A549 (cell line): ENCODE data around the gene ST8SIA2. TPM values are rescaled to one million over a fixed set of nuclear protein-coding genes. Genes with fewer than 3 reads are reported as not detected.

Experiments
- ATAC-seq, 2 experiments: fragments of 200-7000 bp in 1 of 2; fragments of >200 bp in 1 of 2; cut with Nextera tagmentation in 1 of 2; cut with Tn5 transposase in 1 of 2; 3 replicates each; pipeline versions ENCODE4 v1.8.0 to v1.9.1; 2018 to 2020; ENCODE audit warnings: mild to moderate bottlenecking in 1 of 2, moderate library complexity in 1 of 2
- CTCF ChIA-PET: fragments of 300-600 bp; sonication (Branson Sonifier 250); formaldehyde crosslinking; extraction: SDS; loops from one replicate; lab custom pipeline; 2021; ENCODE audit warnings: antibody characterized with exemption, inconsistent platforms; lab: Yijun Ruan, JAX
- POLR2A ChIA-PET: fragments of 350-600 bp; formaldehyde crosslinking; extraction: SDS; loops from one replicate; lab custom pipeline; 2021; ENCODE audit warnings: antibody characterized with exemption, inconsistent platforms; lab: Yijun Ruan, JAX
- DNase-seq, 2 experiments: peaks; one replicate each; pipeline versions ENCODE4 v3.0.0 to v3.0.0-alpha.2; 2011 to 2016; ENCODE audit warnings: low read depth in 1 of 2, low spot score in 1 of 2
- FAIRE-seq: peaks from 2 replicates; lab custom pipeline; 2011; peaks lifted over from hg19 to GRCh38; lab: Jason Lieb, UNC
- H3K27ac ChIP-seq, 2 experiments: fragments of >200 bp; sonication (Bioruptor Twin); formaldehyde crosslinking; 3 replicates each; pipeline ENCODE4 v1.5.1; 2016 to 2017
- H3K4me1 ChIP-seq: fragments of >200 bp; sonication (Bioruptor Twin); formaldehyde crosslinking; 3 replicates; pipeline ENCODE4 v1.6.1; 2016
- H3K4me2 ChIP-seq: fragments of >200 bp; sonication (Bioruptor Twin); formaldehyde crosslinking; 3 replicates; pipeline ENCODE4 v1.6.1; 2016
- H3K4me3 ChIP-seq: fragments of >200 bp; sonication (Bioruptor Twin); formaldehyde crosslinking; 3 replicates; pipeline ENCODE4 v1.5.1; 2016
- H3K9me3 ChIP-seq: fragments of >200 bp; sonication (Bioruptor Twin); formaldehyde crosslinking; 3 replicates; pipeline ENCODE4 v1.6.1; 2016
- CBX2 ChIP-seq: fragments of 200-600 bp; sonication (generic); IDR thresholded peaks from 2 replicates; pipeline ENCODE4 v1.6.1; 2016; ENCODE audit warnings: low read depth, mild to moderate bottlenecking, borderline replicate concordance
- CBX8 ChIP-seq: fragments of 200-600 bp; sonication (generic); IDR thresholded peaks from 2 replicates; pipeline ENCODE4 v1.6.1; 2016
- CEBPB ChIP-seq, 2 experiments: fragments of >200 bp in 1 of 2; sonication (Bioruptor Twin) in 1 of 2; formaldehyde crosslinking in 1 of 2; IDR thresholded peaks; 2 replicates each; pipeline ENCODE4 v1.6.1; 2012 to 2016
- CHD2 ChIP-seq: fragments of 150-350 bp; IDR thresholded peaks from 2 replicates; pipeline ENCODE4 v1.6.1; 2014; ENCODE audit warnings: low read length; ENCODE audit not compliant: partially characterized antibody
- EHF ChIP-seq: fragments of 250-450 bp; sonication (Bioruptor Pico); IDR thresholded peaks from 2 replicates; pipeline ENCODE4 v1.5.0; 2020; ENCODE audit warnings: mild to moderate bottlenecking
- EP300 ChIP-seq, 2 experiments: fragments of >200 bp; sonication (Bioruptor Twin); formaldehyde crosslinking; IDR thresholded peaks; 2 replicates in 1 of 2; 3 replicates in 1 of 2; pipeline ENCODE4 v1.6.1; 2016 to 2017
- HOXA7 ChIP-seq: fragments of 250-450 bp; sonication (Bioruptor Pico); IDR thresholded peaks from 2 replicates; pipeline ENCODE4 v1.5.0; 2020; ENCODE audit warnings: mild to moderate bottlenecking, moderate library complexity
- HOXB13 ChIP-seq: fragments of 250-450 bp; sonication (Bioruptor Pico); IDR thresholded peaks from 2 replicates; pipeline ENCODE4 v1.5.0; 2020; ENCODE audit warnings: low read depth, mild to moderate bottlenecking, moderate library complexity
- HOXB5 ChIP-seq: fragments of 250-450 bp; sonication (Bioruptor Pico); IDR thresholded peaks from 2 replicates; pipeline ENCODE4 v1.5.0; 2020; ENCODE audit warnings: mild to moderate bottlenecking, moderate library complexity
- JUN ChIP-seq, 2 experiments: fragments of >200 bp; sonication (Bioruptor Twin); formaldehyde crosslinking; IDR thresholded peaks; 2 replicates in 1 of 2; 3 replicates in 1 of 2; pipeline ENCODE4 v1.6.1; 2016 to 2017
- KDM1A ChIP-seq: fragments of 200-600 bp; sonication (generic); IDR thresholded peaks from 2 replicates; pipeline ENCODE4 v1.6.1; 2016; ENCODE audit warnings: low read depth, mild to moderate bottlenecking
- KDM5A ChIP-seq: fragments of 200-600 bp; sonication (generic); IDR thresholded peaks from 2 replicates; pipeline ENCODE4 v1.6.1; 2016; ENCODE audit warnings: antibody characterized with exemption, mild to moderate bottlenecking
- MAFK ChIP-seq: fragments of 450-650 bp; IDR thresholded peaks from 2 replicates; pipeline ENCODE4 v1.6.1; 2014; ENCODE audit not compliant: partially characterized antibody
- MAZ ChIP-seq: fragments of 150-350 bp; IDR thresholded peaks from 2 replicates; pipeline ENCODE4 v1.6.1; 2014; ENCODE audit warnings: antibody characterized with exemption, low read depth, low read length, borderline replicate concordance
- PHF8 ChIP-seq: fragments of 200-600 bp; sonication (generic); IDR thresholded peaks from 2 replicates; pipeline ENCODE4 v1.6.1; 2016; ENCODE audit warnings: low read depth, mild to moderate bottlenecking, antibody characterized with exemption, moderate library complexity, borderline replicate concordance
- RARB ChIP-seq: fragments of 250-450 bp; sonication (Bioruptor Pico); IDR thresholded peaks from 2 replicates; pipeline ENCODE4 v1.8.0; 2021; ENCODE audit warnings: mild to moderate bottlenecking, moderate library complexity
- RCOR1 ChIP-seq: fragments of 150-350 bp; IDR thresholded peaks from 2 replicates; pipeline ENCODE4 v1.6.1; 2014; ENCODE audit warnings: antibody characterized with exemption, low read length, low read depth
- REST ChIP-seq: fragments of 200-600 bp; sonication (generic); IDR thresholded peaks from 2 replicates; pipeline ENCODE4 v1.6.1; 2016; ENCODE audit warnings: antibody characterized with exemption, mild to moderate bottlenecking, moderate library complexity
- RFX5 ChIP-seq: fragments of 450-650 bp; IDR thresholded peaks from 2 replicates; pipeline ENCODE4 v1.7.1; 2014; ENCODE audit warnings: antibody characterized with exemption, mild to moderate bottlenecking, moderate library complexity
- SMC3 ChIP-seq: fragments of >200 bp; sonication (Bioruptor Twin); formaldehyde crosslinking; IDR thresholded peaks from 3 replicates; pipeline ENCODE4 v1.6.1; 2018; ENCODE audit warnings: inconsistent platforms
- SREBF2 ChIP-seq: fragments of 450-650 bp; IDR thresholded peaks from 2 replicates; pipeline ENCODE4 v1.6.1; 2014; ENCODE audit warnings: mild to moderate bottlenecking, moderate library complexity
- ZFP36 ChIP-seq: fragments of 450-650 bp; IDR thresholded peaks from 2 replicates; pipeline ENCODE4 v1.6.1; 2014; ENCODE audit warnings: borderline replicate concordance; ENCODE audit not compliant: partially characterized antibody
- ZSCAN20 ChIP-seq: fragments of 250-450 bp; sonication (Bioruptor Pico); IDR thresholded peaks from 2 replicates; pipeline ENCODE4 v1.8.0; 2022; ENCODE audit warnings: mild to moderate bottlenecking, moderate library complexity
- WGBS: methylation state at CpG from one replicate; pipeline ENCODE4 v1.1.6; 2017; ENCODE audit errors: missing lambda C conversion rate; 5-methylcytosine and 5-hydroxymethylcytosine counted together
- polyA plus RNA-seq, 4 experiments: library from polyadenylated mRNA; depleted of rRNA in 3 of 4; stranded (reverse); fragments of >200 nt; fragmentation: RNase III in 1 of 4; extraction: RNeasy Plus Mini Kit Qiagen cat#74134 plus additional on column Dnase treatment in 1 of 4; gene quantifications; 2 replicates in 3 of 4; 3 replicates in 1 of 4; pipeline ENCODE4 v1.2.3, GENCODE V29; 2011 to 2017

The ST8SIA2 gene
- polyA plus RNA-seq, 2 of the 4 experiments (the other 2 are of a cell fraction), result 0.22 to 0.41 TPM

GRCh38 chr15:92392462-92392861, 1.2 kb upstream of the ST8SIA2 start:
- ChIA-PET POLR2A (no interaction called here), CTCF (interaction anchor here (1.2 to 6.2 kb wide), 6 partner anchors 10 to 327 kb away, joined by 3 to 39 read pairs (median 10); no protein-coding TSS in a partner anchor)

GRCh38 chr15:92393980-92394308, 263 bp downstream of the ST8SIA2 start:
- H3K4me1 ChIP-seq, result peaks cover 9% of the 10 kb centered on the region; the same call in 1 of the 3 replicates
- no peak for TF ChIP-seq JUN (IDR thresholded peaks at IDR 0.05)
- TF ChIP-seq HOXA7 (CRISPR knock-in tag), result no peak
- no peak for TF ChIP-seq REST
- no peak for TF ChIP-seq RCOR1
- no peak for TF ChIP-seq EHF (CRISPR knock-in tag)
- ATAC-seq (peak in 1 of 2 experiments; percentile 2; a peak in 2 of 6 replicates), DNase-seq (no peak), FAIRE-seq (no peak)
- peak overlapping the region; percentile 43 for H3K4me3 ChIP-seq
- no peaks in the 10 kb centered on the region for H3K9me3 ChIP-seq
- peak overlapping the region; percentile 98 for H3K4me2 ChIP-seq
- ChIA-PET CTCF (interaction anchor here (0.6 to 6.2 kb wide), 6 partner anchors 11 to 731 kb away, joined by 3 to 39 read pairs (median 4); no protein-coding TSS in a partner anchor), POLR2A (interaction anchor here (0.9 kb wide), 1 partner anchor 17 kb away, joined by 3 read pairs; no protein-coding TSS in a partner anchor)
- 8% methylated on average over 18 of the region's 34 CpGs for WGBS
- peak overlapping the region in 1 of 2 experiments; percentile 38; a peak in 1 of 6 replicates for H3K27ac ChIP-seq

More at GRCh38 chr15:92392462-92392861, 1.2 kb upstream of the ST8SIA2 start:
- Histone ChIP-seq H3K27ac (no peak overlapping the region), H3K9me3 (no peaks in the 10 kb centered on the region), H3K4me1 (peaks cover 9% of the 10 kb centered on the region; the same call in 1 of the 3 replicates), H3K4me3 (no peak overlapping the region), H3K4me2 (no peak overlapping the region)
- WGBS, result 7% methylated on average over 7 of the region's 7 CpGs
- TF ChIP-seq CHD2 (no peak), HOXA7 (CRISPR knock-in tag) (no peak), CBX2 (no peak), CEBPB (IDR thresholded peaks at IDR 0.05) (no peak), HOXB5 (CRISPR knock-in tag) (no peak), KDM1A (no peak), RFX5 (no peak), HOXB13 (CRISPR knock-in tag) (no peak), ZSCAN20 (CRISPR knock-in tag) (no peak), JUN (IDR thresholded peaks at IDR 0.05) (no peak), KDM5A (no peak), SREBF2 (no peak), MAZ (no peak), PHF8 (no peak), SMC3 (no peak), CBX8 (no peak), MAFK (no peak), ZFP36 (no peak), RARB (CRISPR knock-in tag) (no peak), EP300 (IDR thresholded peaks at IDR 0.05) (no peak)
- FAIRE-seq (no peak), DNase-seq (no peak), ATAC-seq (peak in 1 of 2 experiments; percentile 2; a peak in 1 of 6 replicates)
